Stimulated activated CD8-positive, alpha-beta memory T cell treated with anti-CD3 and anti-CD28 coated beads, Interleukin-4, amount 100 ng/mL, for 48 hours (primary cell): Measurements from ENCODE around the gene CLMN.
"Not testable (repeated sequence)": the region's sequence is repeated elsewhere in the genome, so short reads cannot be mapped to it uniquely, and the experiment has no call there.

Experiments used
- DNase-seq: peaks from one replicate; pipeline ENCODE4 v3.0.0-alpha.2; 2020

CLMN gene

GRCh38 chr14:95300697-95301526 lies 18.8 kb downstream of the CLMN start:
- DNase-seq, result no peak

DNA sequence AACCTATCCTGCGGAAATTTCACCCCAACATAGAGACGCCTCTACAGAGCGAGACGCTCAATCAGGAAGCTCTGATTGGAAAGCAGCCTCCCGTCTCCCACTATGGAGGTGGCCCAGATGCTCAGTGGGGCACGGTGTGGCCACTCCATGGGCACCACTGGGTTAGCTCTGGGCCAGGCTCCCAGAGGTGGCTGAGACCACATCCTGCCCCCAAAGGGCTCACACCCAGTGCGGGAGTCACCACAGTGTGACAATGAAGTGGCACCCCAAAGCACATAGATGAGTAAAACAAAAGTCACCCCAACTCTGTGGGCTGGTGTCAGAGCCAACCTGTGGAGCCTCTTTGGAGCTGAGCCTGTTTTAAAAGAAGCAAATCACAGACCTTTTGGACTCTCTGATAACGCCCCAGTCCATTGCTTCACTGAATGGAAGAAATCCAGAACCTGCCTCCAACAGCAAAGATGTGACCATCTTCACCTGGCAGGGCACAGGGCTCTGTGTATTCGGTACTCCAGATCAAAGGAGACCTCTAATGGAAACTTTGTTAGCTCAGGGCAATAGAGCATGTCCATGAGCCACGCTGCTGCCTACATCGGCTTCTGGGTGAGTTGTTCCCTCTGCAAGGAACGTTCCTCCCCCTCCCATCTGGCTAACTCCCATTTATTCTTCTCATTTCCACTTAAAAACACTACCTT lies 19.6 kb downstream of the CLMN start:
- DNase-seq, result no peak

- no peak for DNase-seq
These were observed 20.4 kb downstream of the CLMN start for GRCh38 chr14:95299271-95299670.

DNA sequence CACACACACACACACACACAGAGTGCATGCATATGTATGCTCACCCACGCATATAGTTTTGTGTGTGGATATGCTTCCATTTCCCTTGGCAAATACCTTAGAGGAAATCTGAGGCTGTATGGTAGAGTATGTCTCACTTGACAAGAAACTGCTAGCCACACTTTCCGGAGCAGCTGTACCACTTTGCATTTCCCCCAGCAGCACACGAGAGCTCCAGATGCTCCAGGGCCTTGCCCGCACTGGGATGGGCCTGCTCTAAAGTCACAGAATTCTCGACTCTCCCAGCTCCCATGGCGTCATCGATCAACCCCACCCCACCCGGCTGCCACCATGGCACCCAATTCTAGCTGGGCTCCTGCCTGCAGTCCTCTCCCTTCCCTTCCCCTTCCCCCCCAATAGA lies 21.9 kb downstream of the CLMN start:
- no peak for DNase-seq

DNA sequence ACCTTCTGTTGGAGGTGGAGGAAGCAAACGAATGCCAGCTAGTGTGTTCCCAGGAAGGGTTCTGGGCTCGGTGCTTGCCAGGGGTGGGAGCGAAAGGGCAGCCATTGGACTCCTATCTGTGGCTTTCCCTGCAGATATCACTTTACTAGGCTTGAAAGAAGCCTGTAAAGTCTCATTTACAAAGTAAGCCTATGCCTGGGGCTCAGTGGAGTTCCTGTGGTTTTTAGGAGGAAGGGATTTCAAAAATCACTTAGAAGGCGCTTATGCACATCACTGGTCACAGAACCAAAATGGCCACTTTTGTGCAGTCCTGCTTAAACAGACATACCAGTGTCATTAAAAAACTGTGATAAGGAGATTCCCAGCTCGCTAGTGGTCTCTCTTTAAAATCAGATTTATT lies 22.7 kb downstream of the CLMN start:
- no peak for DNase-seq

- DNase-seq, result no peak
These were observed 23.9 kb downstream of the CLMN start for GRCh38 chr14:95295600-95296376.

GRCh38 chr14:95294834-95295599 lies 24.7 kb downstream of the CLMN start:
- no peak for DNase-seq

DNA sequence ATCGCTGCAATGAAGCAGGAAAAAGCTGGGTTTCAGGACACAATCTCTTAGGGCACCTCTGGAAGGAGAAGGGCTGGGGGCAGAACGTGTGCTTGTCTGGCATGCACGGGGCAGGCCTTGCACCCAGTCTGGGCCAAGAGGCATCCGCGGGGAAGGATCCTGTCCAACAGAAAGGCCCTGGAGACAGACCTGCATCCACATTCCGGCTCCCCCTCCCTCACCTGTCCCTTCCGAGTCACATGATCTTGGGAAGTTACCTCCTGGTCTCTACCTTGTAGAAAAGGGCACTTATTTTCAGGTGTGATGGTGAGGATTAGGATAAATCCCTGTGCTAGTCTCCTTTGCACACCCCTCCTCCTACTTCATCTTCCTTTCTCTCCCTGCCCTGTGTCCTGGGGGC lies 25.4 kb downstream of the CLMN start:
- DNase-seq, result no peak

DNA sequence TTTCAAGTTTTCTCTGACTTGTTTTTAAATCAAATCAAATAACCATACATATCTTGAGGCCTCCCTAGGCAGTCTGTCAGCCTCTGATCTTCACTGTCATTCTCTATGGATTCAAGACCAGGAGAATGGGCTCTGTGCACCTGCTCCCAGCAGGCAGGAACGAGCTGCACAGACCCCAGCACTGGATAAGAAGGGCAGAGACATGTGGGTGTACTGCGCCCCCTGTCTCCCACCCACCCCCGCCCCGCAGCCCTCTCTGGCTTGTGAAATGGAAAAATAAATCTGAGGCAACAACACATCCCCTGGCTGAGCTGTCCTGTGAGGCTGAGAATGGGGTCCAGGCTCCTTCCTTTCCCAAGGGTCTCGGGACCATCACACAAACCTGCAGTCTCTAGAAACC lies 26.3 kb downstream of the CLMN start:
- DNase-seq, result no peak

DNA sequence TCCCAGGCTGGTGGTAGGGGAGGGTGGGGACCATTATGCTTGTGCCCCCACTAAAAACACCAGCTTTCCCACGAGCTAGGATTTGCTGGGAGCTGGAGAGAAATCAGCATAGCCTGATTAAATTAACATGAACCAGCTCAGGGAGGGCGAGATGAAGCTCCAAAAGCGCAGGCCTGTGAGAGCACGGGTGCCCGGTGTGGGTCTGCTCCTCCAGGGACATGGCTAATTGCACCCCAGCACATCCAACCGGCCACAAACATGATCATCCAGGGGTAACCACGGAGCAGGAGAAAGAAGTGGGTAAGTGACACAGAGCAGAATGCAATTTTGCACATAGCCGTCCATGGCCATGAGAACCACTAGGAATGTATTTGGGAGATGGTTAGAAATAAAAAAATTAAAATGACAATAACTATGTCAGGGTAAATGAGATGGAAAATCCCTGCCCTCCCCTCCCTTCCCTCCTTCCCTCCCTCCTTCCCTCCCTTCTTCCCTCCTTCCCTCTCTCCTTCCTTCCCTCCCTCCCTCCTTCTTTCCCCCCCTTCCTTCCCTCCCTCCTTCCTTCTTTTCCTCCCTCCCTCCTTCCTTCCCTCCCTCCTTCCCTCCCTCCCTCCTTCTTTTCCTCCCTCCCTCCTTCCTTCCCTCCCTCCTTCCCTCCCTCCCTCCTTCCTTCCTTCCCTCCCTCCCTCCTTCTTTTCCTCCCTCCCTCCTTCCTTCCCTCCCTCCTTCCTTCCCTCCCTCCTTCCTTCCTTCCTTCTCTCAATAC lies 26.9 kb downstream of the CLMN start:
- DNase-seq, result no peak

DNA sequence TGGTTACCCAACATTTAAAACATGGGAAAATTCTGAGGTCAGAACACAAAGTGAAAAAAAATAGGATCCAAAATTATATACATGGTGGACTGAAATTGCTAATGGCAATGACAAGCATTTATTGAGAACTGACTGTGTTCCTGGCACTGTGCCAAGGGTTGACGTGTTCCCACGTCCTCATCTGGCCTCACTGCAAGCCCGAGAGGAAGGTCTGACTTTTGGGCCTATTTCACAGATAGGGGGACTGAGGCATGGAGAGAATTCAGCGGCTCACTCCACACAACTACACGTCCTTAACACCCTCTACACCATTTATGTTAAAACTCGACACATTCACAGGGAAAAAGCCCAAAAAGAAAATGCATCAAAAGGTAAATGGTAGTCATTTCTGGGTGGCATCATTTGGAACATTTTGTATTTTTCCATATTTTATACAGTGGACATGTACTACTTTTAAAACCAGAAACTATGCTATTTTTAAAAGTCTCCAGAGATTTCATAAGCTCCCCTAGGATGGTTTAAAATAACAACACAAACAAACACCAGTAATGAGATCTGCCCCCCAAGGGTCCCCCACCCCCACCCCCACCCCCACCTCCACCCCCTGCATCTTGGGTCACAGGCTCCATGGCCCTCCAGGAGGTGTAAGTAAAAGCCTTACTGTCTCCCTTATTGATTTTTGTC lies 27.7 kb downstream of the CLMN start:
- peak; percentile 48 for DNase-seq

GRCh38 chr14:95290871-95291431 lies 28.8 kb downstream of the CLMN start:
- DNase-seq, result no peak

- DNase-seq, result no peak
These were observed 29.7 kb downstream of the CLMN start for GRCh38 chr14:95290021-95290420.

DNA sequence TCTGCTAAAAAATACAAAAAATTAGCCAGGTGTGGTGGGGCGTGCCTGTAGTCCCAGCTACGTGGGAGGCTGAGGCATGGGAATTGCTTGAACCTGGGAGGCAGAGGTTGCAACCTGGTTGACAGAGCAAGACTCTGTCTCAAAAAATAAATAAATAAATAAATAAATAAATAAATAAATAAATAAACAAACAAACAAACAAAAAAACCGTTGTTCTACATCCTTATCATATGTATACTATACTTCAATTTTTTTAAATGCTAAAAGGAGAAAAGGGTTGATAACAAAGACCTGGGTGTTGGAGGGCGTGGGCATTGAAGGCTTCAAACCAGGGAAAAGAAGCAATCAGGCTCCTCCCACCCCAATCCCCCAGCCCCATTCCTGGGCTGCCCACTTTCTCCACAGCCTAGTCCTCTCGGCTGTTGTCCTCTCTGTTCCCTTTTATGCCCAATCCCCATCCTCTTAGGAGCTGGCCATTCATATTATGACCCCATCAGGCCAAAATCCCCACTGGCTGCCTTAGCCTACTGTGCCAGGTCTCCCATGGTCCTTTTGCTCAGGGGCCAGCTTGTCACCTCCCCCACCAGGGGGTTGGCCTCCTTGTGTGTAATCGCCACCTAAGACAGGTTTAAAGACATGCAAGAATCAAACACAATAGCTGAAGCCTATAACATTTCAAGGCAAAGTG lies 30.2 kb downstream of the CLMN start:
- no peak for DNase-seq

DNA sequence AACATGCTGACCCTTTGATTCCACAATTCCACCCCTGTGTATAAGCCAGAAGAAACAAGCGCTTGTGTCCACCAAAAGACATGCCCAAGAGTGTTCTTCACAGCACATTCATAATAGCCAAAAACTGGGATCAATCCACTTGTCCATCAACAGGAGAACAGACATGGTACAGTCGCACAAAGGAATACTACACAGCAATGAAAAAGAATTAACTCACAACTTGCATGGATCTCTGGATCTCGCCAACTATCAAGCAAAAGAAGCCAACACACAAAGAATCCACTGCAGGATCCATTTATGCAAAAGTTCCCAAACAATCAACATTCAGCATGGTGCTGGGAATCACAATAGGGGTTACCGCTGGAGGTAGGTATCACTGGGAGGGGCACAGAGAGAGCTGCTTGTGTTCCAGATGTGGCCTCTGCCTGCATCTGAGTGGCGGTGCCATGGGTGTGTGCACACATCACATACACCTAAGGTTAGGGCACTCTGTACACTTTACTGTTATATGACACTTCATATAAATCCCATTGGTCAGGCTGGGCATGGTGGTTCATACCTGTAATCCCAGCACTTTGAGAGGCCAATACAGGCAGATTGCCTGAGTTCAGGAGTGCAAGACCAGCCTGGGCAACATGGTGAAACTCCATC lies 30.9 kb downstream of the CLMN start:
- DNase-seq, result no peak

GRCh38 chr14:95287176-95287754 lies 32.4 kb downstream of the CLMN start:
- no peak for DNase-seq

GRCh38 chr14:95286645-95287044 lies 33.1 kb downstream of the CLMN start:
- DNase-seq, result no peak

- no peak for DNase-seq
These were observed 34.1 kb downstream of the CLMN start for GRCh38 chr14:95285566-95285965.

- DNase-seq, result not testable (repeated sequence)
These were observed 35.9 kb downstream of the CLMN start for GRCh38 chr14:95283802-95284201.

- DNase-seq, result not testable (repeated sequence)
These were observed 36.7 kb downstream of the CLMN start for GRCh38 chr14:95282986-95283380.
